Ascending aorta (tissue), 2 donors: ENCODE results near the gene SPATA19. TPM values are rescaled to one million over a fixed set of nuclear protein-coding genes. Genes with fewer than 3 reads are reported as not detected.
"Not testable (repeated sequence)": the region's sequence is repeated elsewhere in the genome, so short reads cannot be mapped to it uniquely, and the experiment has no call there.

Experiments used
- DNase-seq, 2 donors: peaks; one replicate each; pipeline ENCODE4 v3.0.0-alpha.2; 2019; ENCODE audit warnings: low spot score in 2 of 2
- H3K27ac ChIP-seq, 2 donors: fragments of 200-600 bp; sonication (generic); one replicate each; pipeline ENCODE4 v1.5.1; 2016 to 2017; ENCODE audit warnings: mild to moderate bottlenecking in 1 of 2
- H3K27me3 ChIP-seq: fragments of 200-600 bp; sonication (generic); one replicate; pipeline ENCODE4 v1.5.1; 2017
- H3K36me3 ChIP-seq, 2 donors: fragments of 200-600 bp; sonication (generic); one replicate each; pipeline ENCODE4 v1.5.1; 2016
- H3K4me1 ChIP-seq, 2 donors: fragments of 200-600 bp; sonication (generic); one replicate each; pipeline ENCODE4 v1.5.1; 2016 to 2017; ENCODE audit warnings: mild to moderate bottlenecking in 1 of 2
- H3K4me3 ChIP-seq, 2 donors: fragments of 200-600 bp; sonication (generic); one replicate each; pipeline ENCODE4 v1.5.1; 2016 to 2017; ENCODE audit warnings: mild to moderate bottlenecking in 1 of 2
- H3K9me3 ChIP-seq, 2 donors: fragments of 200-600 bp; sonication (generic); one replicate each; pipeline ENCODE4 v1.5.1; 2016
- intact Hi-C: fragments of 100-400 bp; cut with DNase I; formaldehyde crosslinking; loops from one replicate; pipeline ENCODE4 v1.15.1; 2023
- total RNA-seq: library from RNA; depleted of rRNA; stranded (reverse); fragments of >200 nt; gene quantifications from one replicate; pipeline ENCODE4 v1.1.0, GENCODE V29; 2016
- TF ChIP-seq, protein P1 (sequence below), 3 experiments: fragments of 200-600 bp in 2 of 3; fragments of 450-650 bp in 1 of 3; sonication (generic) in 2 of 3; IDR thresholded peaks; one replicate each; pipeline ENCODE4 v1.5.1; 2016 to 2019; ENCODE audit warnings: antibody characterized with exemption in 3 of 3, mild to moderate bottlenecking in 1 of 3, moderate library complexity in 1 of 3

The SPATA19 gene
- total RNA-seq, 1 donor from 2014 or later = not detected

DNA sequence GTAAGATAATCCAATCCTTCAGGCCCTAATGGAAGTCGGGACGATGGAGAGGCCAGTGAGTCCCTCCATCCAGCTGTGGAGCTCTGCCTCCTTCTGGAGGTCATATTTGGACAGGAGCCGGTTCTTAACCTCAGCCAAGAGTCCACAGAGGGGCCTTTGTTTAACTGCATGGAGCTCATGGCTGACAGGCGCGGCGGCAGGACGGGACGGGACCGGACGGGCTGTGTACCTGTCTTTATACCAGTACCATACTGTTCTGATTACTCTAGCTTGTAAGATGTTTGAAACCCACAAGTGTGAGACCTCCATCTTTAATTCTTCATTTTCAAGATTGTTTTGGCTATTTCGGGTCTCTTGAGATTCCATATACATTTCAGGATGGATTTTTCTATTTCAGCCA, 20.2 kb upstream of the SPATA19 start:
- intact Hi-C loops = no loop called here
- Histone ChIP-seq H3K27me3 (no peaks in the 10 kb centered on the region), H3K9me3 (no peaks in the 10 kb centered on the region), H3K27ac (no peak overlapping the region), H3K36me3 (no peaks in the 10 kb centered on the region), H3K4me3 (no peak overlapping the region), H3K4me1 (no peaks in the 10 kb centered on the region)
- DNase-seq = no peak
- TF ChIP-seq, protein P1, sequence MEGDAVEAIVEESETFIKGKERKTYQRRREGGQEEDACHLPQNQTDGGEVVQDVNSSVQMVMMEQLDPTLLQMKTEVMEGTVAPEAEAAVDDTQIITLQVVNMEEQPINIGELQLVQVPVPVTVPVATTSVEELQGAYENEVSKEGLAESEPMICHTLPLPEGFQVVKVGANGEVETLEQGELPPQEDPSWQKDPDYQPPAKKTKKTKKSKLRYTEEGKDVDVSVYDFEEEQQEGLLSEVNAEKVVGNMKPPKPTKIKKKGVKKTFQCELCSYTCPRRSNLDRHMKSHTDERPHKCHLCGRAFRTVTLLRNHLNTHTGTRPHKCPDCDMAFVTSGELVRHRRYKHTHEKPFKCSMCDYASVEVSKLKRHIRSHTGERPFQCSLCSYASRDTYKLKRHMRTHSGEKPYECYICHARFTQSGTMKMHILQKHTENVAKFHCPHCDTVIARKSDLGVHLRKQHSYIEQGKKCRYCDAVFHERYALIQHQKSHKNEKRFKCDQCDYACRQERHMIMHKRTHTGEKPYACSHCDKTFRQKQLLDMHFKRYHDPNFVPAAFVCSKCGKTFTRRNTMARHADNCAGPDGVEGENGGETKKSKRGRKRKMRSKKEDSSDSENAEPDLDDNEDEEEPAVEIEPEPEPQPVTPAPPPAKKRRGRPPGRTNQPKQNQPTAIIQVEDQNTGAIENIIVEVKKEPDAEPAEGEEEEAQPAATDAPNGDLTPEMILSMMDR (IDR thresholded peaks at IDR 0.05) = no peak

- Histone ChIP-seq H3K27me3 (no peaks in the 10 kb centered on the region), H3K4me3 (no peak overlapping the region)
These were observed 19.4 kb upstream of the SPATA19 start for GRCh38 chr11:133864756-133865155.

DNA sequence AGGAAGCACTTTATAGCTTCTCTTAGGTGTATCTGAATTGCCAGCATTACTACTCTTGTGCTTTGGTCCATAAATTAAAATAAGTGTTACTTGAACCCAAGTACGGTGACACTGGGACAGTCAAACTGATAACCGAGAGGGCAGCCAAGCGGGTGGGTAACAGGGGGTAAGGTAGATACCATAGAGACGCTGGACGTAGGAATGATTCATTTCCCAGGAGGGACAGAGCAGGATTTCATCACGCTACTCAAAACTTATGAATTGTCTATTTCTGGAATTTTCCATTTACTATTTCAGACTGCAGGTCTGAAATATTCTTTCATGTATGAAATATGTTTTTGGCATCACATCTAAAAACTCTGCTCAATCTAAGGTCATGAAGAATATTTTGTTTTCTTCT, 14.8 kb upstream of the SPATA19 start:
- intact Hi-C loops = no loop called here
- Histone ChIP-seq H3K4me3 (no peak overlapping the region), H3K27ac (no peak overlapping the region), H3K9me3 (no peaks in the 10 kb centered on the region), H3K4me1 (no peaks in the 10 kb centered on the region), H3K27me3 (no peaks in the 10 kb centered on the region), H3K36me3 (no peaks in the 10 kb centered on the region)
- no peak for DNase-seq
- TF ChIP-seq, protein P1 (IDR thresholded peaks at IDR 0.05) = no peak

More at GRCh38 chr11:133864756-133865155, 19.4 kb upstream of the SPATA19 start:
- H3K4me1 ChIP-seq = no peaks in the 10 kb centered on the region
- no peaks in the 10 kb centered on the region for H3K36me3 ChIP-seq
- no peaks in the 10 kb centered on the region for H3K9me3 ChIP-seq
- intact Hi-C loops = no loop called here
- DNase-seq = no peak
- no peak overlapping the region for H3K27ac ChIP-seq
- TF ChIP-seq, protein P1 (IDR thresholded peaks at IDR 0.05) = no peak

- DNase-seq, H3K36me3 ChIP-seq, H3K4me3 ChIP-seq, H3K9me3 ChIP-seq, H3K4me1 ChIP-seq, H3K27ac ChIP-seq, intact Hi-C loops, H3K27me3 ChIP-seq: not testable (repeated sequence)
These were observed 9.1 kb upstream of the SPATA19 start for GRCh38 chr11:133854330-133854960.

DNA sequence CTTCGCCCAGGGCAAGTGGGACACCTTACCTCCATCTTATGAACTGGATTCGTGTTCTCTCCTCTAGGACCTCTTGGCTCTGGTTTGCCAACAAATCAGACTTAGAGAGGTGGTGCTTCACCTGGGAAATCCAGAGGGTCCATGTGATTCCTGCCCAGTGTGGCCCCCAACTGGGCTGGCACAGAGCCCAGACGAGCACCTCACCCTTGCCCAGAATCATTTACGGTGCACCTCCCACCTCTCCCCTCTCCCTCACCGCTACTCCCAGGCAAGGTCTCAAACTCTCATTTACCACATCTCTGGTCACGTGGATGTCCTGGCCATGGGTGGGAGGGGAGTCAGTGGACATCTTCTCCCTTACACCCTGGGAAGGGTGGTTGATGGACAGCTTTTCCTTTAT, 1.1 kb downstream of the SPATA19 start:
- no peaks in the 10 kb centered on the region for H3K36me3 ChIP-seq
- no peaks in the 10 kb centered on the region for H3K9me3 ChIP-seq
- no peaks in the 10 kb centered on the region for H3K4me1 ChIP-seq
- TF ChIP-seq, protein P1 (IDR thresholded peaks at IDR 0.05) = no peak
- DNase-seq = no peak
- H3K27ac ChIP-seq = no peak overlapping the region
- intact Hi-C loops = loop anchor here (5.0 kb wide), 1 partner anchor 712 kb away; no protein-coding TSS in a partner anchor
- no peaks in the 10 kb centered on the region for H3K27me3 ChIP-seq
- H3K4me3 ChIP-seq = no peak overlapping the region

DNA sequence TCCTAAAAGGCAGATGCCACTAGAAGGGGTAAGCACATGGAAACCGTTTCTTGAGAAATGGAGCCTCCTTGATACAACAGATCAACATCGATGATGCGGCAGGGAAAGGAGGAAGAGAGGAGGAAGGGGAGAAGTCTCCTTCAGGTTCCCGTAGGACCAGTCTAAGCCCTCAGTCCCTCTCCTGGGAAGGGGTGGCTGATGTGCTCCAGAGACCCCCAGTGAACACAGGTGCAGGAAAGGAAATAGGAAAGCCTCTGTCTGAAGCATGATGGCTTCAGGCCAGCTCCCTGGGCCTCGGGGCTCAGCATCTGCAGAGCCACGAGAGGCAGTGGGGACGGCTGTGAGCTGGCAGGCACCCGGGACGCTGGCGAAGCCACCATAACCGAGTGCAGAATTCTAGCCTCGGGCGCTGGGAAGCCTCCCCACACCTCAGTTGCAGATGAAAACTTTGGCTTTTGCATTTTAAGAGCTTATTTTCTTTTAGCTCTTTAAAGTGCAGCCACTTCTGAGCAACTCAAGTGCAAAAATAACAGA, 1.8 kb downstream of the SPATA19 start:
- Histone ChIP-seq H3K36me3 (no peaks in the 10 kb centered on the region), H3K4me3 (no peak overlapping the region), H3K9me3 (no peaks in the 10 kb centered on the region), H3K4me1 (no peaks in the 10 kb centered on the region), H3K27me3 (no peaks in the 10 kb centered on the region), H3K27ac (no peak overlapping the region)
- intact Hi-C loops = loop anchor here (5.0 kb wide), 1 partner anchor 711 kb away; no protein-coding TSS in a partner anchor
- DNase-seq = no peak
- TF ChIP-seq, protein P1 (IDR thresholded peaks at IDR 0.05) = no peak
